ENCODE data around the gene GRAP.
A peak's percentile ranks its signal among the peaks of the same experiment; 100 is the strongest.

DNA sequence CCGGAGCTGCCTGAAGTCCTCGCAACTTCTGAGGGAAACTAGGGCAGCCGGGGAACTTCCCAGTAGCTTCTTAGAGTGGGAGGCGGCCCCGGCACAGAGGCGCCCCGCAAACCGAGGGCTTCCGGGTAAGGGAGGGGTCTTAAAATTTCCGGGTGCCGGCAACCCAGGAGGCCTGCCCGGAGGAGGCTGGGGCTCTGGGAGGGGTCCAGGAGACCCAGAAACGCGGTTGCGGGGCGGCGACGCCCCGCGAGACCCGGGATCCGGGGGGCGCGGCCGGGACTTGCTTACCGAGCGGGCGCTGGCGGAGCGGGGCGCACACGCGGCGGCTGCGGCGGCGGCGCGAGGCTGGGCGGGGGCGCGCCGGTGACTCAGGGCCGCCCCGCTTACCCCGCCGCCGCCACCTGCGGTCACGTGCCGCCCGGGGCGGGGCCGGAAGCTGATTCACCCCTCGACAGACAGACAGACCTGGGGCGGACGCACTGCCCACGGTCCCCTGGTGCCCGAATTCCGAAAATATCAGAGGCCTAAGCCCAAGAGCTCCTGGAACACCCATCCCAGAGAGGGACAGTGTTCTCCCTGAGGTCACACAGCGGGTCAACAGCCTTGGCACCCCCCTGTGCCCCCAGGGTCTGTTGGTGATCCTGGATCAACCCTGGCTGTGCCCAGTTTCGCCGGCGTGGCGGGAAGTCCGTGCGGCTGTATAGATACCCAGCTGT is 42.2 kb downstream of the GRAP start, which contains the start of gene FAM83G:
- TF ChIP-seq, protein P1, sequence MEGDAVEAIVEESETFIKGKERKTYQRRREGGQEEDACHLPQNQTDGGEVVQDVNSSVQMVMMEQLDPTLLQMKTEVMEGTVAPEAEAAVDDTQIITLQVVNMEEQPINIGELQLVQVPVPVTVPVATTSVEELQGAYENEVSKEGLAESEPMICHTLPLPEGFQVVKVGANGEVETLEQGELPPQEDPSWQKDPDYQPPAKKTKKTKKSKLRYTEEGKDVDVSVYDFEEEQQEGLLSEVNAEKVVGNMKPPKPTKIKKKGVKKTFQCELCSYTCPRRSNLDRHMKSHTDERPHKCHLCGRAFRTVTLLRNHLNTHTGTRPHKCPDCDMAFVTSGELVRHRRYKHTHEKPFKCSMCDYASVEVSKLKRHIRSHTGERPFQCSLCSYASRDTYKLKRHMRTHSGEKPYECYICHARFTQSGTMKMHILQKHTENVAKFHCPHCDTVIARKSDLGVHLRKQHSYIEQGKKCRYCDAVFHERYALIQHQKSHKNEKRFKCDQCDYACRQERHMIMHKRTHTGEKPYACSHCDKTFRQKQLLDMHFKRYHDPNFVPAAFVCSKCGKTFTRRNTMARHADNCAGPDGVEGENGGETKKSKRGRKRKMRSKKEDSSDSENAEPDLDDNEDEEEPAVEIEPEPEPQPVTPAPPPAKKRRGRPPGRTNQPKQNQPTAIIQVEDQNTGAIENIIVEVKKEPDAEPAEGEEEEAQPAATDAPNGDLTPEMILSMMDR (IDR thresholded peaks at IDR 0.05): peak in 1 of 4 experiments; percentile 16
- peak; percentile 29 for TF ChIP-seq POLR2A (IDR thresholded peaks at IDR 0.05)
- peak; percentile 65 for TF ChIP-seq POLR2AphosphoS5 (IDR thresholded peaks at IDR 0.05)

Measured in prostate gland (tissue), 2 donors.